Adipose tissue (tissue), 3 donors: ENCODE results near the gene SLC8B1. TPM values are rescaled to one million over a fixed set of nuclear protein-coding genes. Genes with fewer than 3 reads are reported as not detected.

ENCODE experiments used
- H3K27ac ChIP-seq: one replicate; pipeline ENCODE4 v1.5.1; 2013; ENCODE audit warnings: low read depth, low read length
- WGBS, 3 donors: extraction: QIAGEN DNeasy Blood & Tissue Kit; methylation state at CpG; one replicate each; pipeline ENCODE4 v1.1.7; 2013; 5-methylcytosine and 5-hydroxymethylcytosine counted together
- polyA plus RNA-seq, 3 donors: library from polyadenylated mRNA; stranded (reverse); fragments of 200-250 nt; gene quantifications; one replicate each; pipeline ENCODE4 v1.2.3, GENCODE V29; 2013
- donor health status: healthy with polysubstance abuse.
- donor health status: Bipolar disorder and iron deficiency.
- donor health status: healthy.

Gene SLC8B1
- polyA plus RNA-seq, 3 donors, result 17.0 to 20.2 (median 17.5) TPM

DNA sequence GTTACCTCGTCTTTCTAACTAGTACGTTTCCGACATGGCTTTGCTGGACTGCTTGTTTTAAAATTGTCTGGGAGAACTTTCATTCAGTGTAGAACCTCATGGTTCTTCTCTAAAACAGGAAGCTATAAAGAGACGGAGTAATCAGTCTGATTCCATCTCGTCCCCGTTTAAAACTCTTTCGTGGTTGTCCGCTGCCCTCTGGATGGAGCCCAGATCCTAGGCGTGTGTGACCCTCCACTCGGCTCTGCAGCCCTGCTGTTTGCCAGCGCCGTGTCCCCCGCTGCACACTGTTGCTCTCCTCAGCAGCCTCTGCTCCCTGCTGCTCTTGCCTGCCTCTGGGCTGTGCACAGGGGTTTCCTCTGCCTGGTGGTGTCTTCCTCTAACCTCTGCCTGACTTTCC, 50.2 kb downstream of the SLC8B1 start:
- no peak overlapping the region for H3K27ac ChIP-seq
- 81 to 89% (median 85%) methylated on average over 13 of the region's 13 CpGs for WGBS, 3 donors

DNA sequence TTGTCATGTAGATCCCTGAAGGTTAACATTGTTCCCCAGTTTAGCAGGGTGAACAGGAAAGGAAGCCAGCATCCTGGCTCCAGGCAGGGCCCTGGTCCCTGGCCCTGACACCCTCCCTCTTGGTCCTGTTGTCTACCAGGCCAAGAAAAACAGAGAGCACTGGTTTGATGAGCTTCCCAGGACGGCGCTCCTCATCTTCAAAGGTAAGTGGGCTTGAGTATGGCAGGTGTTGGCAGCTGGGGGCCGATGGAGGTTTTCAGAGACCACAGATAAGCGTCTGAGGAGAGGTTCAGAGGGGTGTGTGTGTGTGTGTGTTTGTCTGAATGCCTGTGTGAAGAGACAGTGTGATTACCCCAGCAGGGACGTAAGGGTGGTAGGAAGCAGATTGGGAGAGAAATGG, 56.3 kb downstream of the SLC8B1 start:
- WGBS, 3 donors, result 86 to 88% (median 87%) methylated on average over 5 of the region's 5 CpGs
- H3K27ac ChIP-seq, result no peak overlapping the region

DNA sequence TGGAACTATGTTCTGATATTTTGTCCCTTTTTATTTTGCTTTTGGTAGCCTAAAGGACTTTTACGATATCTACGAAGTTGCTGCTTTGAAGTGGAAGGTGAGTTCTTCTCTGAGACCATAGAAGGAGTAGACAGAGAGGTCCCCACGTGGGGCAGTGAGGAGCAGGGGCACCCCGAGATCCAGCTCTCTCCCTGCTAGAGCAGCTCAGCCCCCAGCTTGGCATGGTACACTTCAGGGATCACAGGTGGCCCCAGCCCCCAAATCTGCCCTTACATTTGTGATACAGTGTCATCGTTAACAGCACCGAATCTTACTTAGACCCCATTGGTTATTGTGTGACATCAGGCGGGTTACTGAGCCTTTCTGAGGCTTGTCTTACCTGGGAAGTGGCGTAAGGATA, 56.8 kb downstream of the SLC8B1 start:
- no peak overlapping the region for H3K27ac ChIP-seq
- WGBS, 3 donors, result 86 to 93% (median 91%) methylated on average over 8 of the region's 8 CpGs

DNA sequence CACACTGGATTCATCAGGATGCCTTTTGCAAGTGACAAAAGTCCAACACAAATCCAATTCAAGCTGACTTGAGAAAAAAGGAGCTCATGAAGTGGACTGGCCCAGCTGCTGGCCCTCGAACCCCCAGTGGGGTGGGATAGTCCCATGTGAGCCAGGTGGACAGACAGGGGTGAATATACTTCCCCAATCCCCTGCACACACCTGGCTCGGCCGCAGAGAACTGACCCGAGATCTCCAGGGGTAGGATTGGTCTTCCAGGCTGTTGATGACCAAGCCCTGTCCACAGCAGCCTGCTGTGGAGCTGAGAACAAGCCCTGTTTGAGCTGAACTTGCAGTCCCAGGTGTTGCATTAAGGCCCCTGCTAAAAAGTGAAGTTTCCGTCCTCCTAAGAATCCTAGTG, 57.4 kb downstream of the SLC8B1 start:
- no peak overlapping the region for H3K27ac ChIP-seq
- 91 to 96% (median 94%) methylated on average over 5 of the region's 5 CpGs for WGBS, 3 donors

DNA sequence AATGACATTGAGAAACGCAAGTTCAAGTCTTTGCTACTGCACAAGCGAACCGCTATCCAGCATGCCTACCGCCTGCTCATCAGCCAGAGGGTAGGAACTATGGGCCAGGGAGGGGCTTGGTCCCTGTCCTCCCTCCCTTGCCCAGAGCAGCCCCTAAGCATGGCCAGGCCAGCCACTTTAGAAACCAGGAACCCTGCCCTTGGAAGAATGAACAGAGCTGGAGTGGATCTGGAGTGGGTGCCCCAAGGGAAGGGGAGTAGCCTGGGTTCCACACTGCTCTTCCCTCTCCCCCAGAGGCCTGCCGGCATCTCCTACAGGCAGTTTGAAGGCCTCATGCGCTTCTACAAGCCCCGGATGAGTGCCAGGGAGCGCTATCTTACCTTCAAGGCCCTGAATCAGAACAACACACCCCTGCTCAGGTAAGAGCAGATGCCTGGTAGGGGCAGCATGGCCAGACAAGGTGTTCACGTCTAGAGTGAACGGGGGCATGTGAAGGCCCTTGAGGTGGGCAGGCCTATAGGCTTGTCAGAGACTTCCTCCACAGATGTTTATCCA, 57.9 kb downstream of the SLC8B1 start:
- H3K27ac ChIP-seq, result no peak overlapping the region
- 87 to 96% (median 95%) methylated on average over 10 of the region's 10 CpGs for WGBS, 3 donors

DNA sequence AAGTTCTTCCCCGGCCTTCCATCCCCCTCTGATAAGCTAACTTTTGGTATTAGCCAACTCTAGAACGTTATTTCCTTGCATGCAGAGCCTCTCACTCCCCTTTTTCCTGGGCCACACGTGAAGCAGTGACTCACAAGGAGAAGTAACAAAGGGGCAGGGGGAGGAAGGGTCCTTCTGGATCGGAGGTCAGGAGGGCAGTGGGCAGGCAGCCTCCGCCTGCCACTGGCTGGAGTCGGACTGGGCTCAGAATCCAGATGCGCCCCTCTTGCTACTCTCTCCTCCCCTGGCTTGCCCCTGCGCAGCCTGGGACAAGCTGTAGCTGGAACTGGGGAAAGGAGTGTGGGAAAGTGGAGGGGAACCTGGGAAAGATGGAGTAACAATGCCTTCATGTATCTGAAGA, 58.6 kb downstream of the SLC8B1 start:
- 64 to 91% (median 72%) methylated on average over 8 of the region's 8 CpGs for WGBS, 3 donors
- H3K27ac ChIP-seq, result no peak overlapping the region

DNA sequence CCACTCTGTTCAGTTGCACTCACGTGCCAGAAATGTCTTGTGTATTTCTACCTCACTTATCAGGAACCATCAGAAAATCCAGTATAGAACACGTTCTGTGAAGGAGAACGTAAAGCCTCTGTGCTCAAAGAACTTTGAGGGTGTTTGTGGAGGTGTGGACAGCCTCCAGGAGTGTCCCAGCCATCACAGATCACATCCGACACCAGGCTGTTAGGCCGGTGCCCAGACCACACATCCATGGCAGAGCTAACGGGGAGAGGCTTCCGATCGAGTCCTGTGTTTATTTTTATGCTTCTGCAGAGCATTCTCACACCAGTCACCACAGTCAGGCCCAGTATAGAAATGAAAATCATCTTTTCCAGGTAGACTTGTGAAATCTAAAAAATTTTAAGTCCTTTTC, 60.1 kb downstream of the SLC8B1 start:
- H3K27ac ChIP-seq, result no peak overlapping the region
- WGBS, 3 donors, result 93 to 96% (median 96%) methylated on average over 8 of the region's 8 CpGs

DNA sequence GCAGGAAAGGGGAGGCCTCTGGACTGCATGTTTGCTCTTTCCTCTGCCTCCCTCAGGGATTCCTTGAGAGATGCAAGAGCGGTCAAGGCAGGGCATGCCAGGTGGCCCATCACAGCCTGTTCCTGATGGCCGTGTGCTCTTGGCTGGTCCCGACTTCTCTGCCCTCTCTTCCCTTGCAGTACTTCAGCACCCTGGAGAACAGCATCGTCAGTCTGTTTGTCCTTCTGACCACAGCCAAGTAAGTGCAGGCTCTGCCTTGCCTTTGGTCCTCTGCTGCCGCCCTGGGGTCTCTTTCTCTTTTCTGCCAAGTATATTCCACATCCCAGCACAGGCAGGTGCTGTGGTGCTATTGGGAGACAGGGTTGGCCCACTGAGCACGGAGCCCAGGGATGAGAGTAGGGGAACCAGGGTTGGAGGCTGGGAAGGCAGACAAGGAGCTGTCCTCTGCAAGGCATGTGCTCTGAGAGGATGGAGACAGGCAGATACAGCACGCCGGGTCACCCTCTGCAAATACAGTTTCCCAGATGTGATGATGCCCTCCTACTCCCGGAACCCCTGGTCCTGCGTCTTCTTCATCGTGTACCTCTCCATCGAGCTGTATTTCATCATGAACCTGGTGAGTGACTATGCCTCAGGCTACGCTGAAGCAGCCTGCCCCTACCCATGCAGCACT, 61.7 kb downstream of the SLC8B1 start:
- no peak overlapping the region for H3K27ac ChIP-seq
- 90 to 92% (median 91%) methylated on average over 13 of the region's 13 CpGs for WGBS, 3 donors

DNA sequence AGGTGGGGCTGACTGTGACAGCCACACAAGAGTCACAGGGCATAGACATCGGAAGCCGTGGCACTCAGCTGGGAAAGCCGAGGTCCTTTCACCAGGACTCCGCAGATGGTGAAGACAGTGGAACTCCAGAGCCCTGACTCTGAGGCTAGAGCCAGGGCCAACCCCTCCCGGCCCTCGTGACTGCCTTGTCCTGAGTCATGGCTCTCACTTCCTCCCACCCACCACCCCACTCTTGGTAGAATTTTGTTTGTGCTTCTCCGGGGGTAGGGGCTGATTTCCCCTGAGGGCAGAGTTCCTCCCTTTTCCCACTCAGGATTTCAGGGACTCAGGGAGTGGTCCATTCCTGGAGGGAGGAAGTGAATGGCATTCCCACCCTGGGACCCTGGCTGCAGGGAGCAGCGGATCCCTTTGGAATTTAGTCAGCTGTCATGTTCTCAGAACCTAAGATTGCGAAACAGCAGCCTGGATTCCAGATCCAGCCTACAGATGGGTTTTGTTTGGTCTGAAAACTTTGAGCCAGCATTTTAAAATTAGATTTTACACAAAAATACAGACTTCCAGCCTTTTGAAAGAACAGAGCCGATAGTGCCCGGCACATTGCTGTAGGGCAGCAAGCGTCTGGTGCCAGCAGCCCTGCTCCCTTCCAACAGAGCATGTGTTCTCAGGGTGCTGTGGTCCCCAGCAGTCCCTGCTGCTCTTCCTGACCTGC, 62.9 kb downstream of the SLC8B1 start:
- peak overlapping the region; percentile 48 for H3K27ac ChIP-seq
- WGBS, 3 donors, result 18 to 43% (median 42%) methylated on average over 12 of the region's 12 CpGs

DNA sequence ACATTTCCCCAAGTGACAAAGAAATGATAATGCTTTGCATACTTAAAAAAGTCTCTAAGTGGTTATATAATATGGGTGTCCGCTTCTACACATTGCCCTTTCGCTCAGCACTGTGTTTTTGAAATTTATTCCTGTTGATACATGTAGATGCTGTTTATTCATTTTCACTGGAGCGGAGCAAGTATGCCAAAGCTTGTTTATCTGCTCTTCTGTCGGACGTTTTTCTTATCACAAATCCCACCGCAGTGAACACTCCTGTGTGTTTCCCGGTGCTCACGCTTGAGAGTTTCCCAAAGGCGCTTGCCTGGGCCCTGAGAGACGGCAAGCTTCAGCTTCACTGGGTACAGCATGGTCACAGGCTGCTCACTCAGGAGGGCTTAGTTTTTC, 63.5 kb downstream of the SLC8B1 start:
- 52 to 74% (median 73%) methylated on average over 10 of the region's 10 CpGs for WGBS, 3 donors

DNA sequence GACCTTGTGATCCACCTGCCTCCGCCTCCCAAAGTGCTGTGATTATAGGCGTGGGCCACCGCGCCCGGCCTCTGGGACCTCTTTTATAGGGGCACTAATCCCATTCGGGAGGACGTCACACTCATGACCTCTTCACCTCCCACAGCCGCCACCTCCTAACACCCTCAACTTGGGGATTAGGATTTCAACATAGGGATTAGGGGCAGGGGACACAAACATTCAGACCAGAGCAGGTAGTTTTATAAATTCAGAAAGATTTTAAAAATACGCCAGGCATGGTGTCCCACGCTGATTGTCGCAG, 64.2 kb downstream of the SLC8B1 start:
- no peak overlapping the region for H3K27ac ChIP-seq
- WGBS, 3 donors, result 94 to 96% (median 96%) methylated on average over 11 of the region's 11 CpGs

More for the DNA sequence above, 63.5 kb downstream of the SLC8B1 start:
- H3K27ac ChIP-seq, result no peak overlapping the region

DNA sequence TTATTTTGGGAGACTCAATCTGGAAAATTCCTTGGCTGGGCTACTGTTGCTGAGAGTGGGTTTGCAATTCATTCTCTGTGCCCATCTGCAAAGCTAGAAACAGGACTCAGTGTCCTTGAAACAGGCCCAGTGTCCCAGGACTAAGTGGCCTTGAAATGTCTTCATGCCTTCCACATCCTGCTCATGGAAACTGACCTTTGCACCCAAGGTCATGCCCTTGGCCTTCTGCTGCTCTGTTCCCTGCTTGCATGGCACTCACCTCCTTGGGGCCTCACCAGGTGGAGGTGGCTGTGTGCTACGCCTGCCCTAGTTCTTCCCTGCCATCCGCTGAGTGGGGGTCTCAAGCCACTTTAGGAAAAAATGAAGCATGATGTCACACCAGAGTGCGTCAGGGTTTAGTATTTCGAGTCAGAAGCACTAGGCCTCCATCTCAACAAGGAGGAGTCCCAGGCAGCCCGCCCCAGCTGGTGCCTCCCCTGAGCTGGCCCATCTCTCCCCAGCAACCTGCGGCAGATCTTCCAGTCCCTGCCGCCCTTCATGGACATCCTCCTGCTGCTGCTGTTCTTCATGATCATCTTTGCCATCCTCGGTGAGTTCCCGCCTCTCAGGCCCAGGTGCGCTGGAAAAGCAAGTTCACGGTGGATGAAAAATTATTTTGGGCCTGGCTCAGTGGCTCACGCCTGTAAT, 65.5 kb downstream of the SLC8B1 start:
- H3K27ac ChIP-seq, result no peak overlapping the region
- 95 to 99% (median 97%) methylated on average over 12 of the region's 12 CpGs for WGBS, 3 donors

DNA sequence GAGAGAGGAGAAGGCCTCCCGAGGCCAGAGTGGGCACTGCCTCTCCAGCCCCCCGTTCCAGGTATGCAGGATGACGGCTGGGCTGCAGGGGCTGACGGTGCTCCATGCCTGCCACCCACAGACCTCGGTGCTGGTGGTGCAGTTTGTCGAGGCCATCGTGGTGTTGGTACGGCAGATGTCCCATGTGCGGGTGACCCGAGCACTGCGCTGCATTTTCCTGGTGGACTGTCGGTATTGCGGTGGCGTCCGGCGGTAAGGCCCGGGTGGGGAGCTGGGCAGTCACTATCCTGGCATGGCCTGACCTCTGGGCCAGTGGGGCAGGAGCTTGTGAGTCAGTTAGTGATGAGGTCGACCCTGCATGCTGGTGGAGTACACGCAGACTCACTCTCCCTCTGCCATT, 66.3 kb downstream of the SLC8B1 start:
- WGBS, 3 donors, result 90 to 95% (median 95%) methylated on average over 19 of the region's 19 CpGs
- no peak overlapping the region for H3K27ac ChIP-seq

DNA sequence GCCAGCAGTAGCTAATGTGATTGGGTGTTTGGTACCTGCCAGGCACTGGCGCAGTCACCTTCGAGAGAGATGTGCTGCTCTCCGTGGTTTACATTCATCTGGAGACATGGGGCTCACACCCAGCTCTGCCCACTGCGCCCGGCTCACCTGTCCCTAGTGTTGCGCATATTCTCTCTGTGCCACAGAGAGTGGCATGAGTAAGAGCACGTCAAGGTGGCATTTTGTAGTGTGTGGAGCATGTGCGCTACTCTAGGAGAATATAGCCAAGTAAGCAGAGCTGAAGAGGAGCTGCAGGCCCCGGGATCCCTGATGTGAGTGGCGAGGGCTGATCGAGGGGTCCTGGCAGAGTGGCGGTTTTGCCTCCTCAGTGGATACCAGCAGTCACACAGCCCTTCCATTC, 66.8 kb downstream of the SLC8B1 start:
- no peak overlapping the region for H3K27ac ChIP-seq
- WGBS, 3 donors, result 93 to 97% (median 96%) methylated on average over 12 of the region's 12 CpGs

DNA sequence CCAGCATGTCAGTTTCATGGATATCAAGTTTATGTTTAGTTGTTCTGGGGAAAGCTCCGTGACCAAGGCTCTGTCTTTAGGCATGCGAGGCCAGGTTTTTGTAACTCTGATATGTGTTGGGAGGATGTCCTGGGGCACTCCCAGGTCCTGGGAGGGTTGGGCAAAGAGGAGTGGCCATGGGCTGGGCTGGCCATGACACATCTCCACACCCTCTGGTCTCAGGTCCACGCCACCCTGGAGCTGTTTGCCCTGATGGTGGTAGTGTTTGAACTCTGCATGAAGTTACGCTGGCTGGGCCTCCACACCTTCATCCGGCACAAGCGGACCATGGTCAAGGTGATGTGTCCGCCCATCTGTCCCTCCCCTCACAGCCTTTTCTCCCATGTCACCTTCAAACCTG, 67.3 kb downstream of the SLC8B1 start:
- 93 to 97% (median 97%) methylated on average over 7 of the region's 7 CpGs for WGBS, 3 donors
- H3K27ac ChIP-seq, result no peak overlapping the region

DNA sequence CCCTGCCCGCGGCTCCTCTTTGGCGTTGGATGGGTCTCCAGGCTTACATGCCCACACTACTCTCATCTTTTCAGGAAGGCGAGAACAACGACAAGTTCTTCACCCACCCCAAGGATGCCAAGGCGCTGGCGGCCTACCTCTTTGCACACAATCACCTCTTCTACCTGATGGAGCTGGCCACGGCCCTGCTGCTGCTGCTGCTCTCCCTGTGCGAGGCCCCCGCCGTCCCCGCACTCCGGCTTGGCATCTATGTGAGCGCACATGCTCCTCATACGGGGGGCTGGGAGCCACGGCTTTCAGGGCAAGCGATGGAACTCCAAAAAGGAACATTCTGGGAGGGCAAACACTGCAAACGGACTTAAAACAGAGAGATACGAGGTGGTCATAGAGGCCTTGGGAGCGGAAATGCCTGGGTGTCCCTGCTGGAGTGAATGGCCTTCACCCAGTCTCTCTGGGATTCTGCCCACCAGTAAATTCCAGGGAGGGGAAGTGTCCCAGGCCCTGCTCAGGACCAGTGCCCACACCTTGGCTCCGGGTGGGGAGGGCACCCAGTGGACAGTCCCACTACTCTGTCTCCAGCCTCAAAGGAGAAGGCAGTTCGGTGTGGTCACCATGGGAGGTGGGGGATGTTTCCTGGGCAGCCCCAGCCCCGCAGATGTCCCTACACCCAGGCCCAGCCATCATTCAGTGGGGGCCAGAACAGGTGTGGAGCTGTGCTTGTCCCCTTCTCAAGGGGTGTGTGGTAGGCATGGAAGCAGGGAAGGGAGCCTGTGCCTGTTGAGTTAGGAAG, 68.6 kb downstream of the SLC8B1 start:
- WGBS, 3 donors, result 93 to 97% (median 96%) methylated on average over 23 of the region's 23 CpGs
- no peak overlapping the region for H3K27ac ChIP-seq

DNA sequence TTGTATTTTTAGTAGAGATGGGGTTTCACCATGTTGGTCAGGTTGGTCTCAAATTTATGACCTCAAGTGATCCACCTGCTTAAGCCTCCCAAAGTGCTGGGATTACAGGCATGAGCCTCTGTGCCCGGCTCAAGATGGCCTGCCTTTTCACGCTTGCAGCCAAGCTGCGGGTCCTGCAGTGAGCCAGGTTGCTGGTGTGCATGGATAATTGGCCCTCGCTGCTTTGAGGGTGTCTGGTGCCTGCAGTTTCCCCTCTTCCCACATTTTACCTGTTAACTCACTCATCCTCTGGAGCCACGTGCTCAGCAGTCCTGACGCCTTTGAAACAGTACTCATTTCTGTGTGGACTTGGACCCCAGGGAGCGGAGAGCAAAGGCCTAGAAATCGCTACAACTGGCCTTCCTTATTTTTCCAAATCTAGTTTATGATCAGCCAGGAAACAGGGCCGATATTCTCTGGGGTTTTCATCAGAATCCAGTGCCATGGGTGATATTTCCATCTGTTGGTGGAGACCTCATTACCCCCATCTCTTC, 71.4 kb downstream of the SLC8B1 start:
- 89 to 95% (median 91%) methylated on average over 9 of the region's 9 CpGs for WGBS, 3 donors
- H3K27ac ChIP-seq, result no peak overlapping the region

DNA sequence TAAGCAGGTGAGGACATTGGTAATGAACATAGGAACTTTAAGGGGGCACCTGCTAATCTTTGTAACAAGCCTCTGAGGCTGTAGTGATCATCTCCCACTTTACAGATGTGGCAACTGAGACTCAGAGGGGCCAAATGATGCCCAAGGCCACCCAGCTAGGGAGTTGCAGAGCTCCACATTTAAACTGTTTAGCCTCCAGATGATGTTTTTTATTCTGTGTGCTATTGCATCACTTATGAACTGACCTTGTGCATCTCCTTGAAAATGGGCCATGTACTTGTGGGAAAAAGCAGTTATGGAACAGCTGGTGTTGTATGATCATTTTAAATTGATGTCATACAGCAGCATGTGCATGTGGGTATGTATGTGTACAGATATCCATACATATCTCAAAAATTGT, 72.2 kb downstream of the SLC8B1 start:
- H3K27ac ChIP-seq, result no peak overlapping the region
